Keratinocyte (primary cell): ENCODE data around the gene EIF4G2. TPM values are rescaled to one million over a fixed set of nuclear protein-coding genes. Genes with fewer than 3 reads are reported as not detected.

Experiments
- DNase-seq: peaks from one replicate; pipeline ENCODE4 v3.0.0-alpha.2; 2011; ENCODE audit warnings: low read depth, missing footprints, low spot score
- FAIRE-seq: peaks from 2 replicates; lab custom pipeline; 2011; peaks lifted over from hg19 to GRCh38; lab: Jason Lieb, UNC
- H2AFZ ChIP-seq: 2 replicates; pipeline ENCODE4 v1.6.0; 2012; ENCODE audit warnings: low read length, control low read depth, inconsistent platforms; ENCODE audit not compliant: control insufficient read depth
- H3K27ac ChIP-seq: 2 replicates; pipeline ENCODE4 v1.5.1; 2011; ENCODE audit warnings: low read length; ENCODE audit not compliant: control insufficient read depth, insufficient read depth
- H3K27me3 ChIP-seq: 3 replicates; pipeline ENCODE4 v1.6.0; 2011; ENCODE audit warnings: low read length; ENCODE audit not compliant: control insufficient read depth, insufficient read depth; ENCODE audit errors: extremely low read depth
- H3K36me3 ChIP-seq, 2 experiments: 2 replicates in 1 of 2; 3 replicates in 1 of 2; pipeline ENCODE4 v1.5.1; 2011; ENCODE audit warnings: low read length in 2 of 2, mild to moderate bottlenecking in 1 of 2; ENCODE audit not compliant: control insufficient read depth in 2 of 2, insufficient read depth in 2 of 2; ENCODE audit errors: extremely low read depth in 1 of 2
- H3K4me1 ChIP-seq: 3 replicates; pipeline ENCODE4 v1.5.1; 2011; ENCODE audit warnings: low read length; ENCODE audit not compliant: control insufficient read depth, insufficient read depth; ENCODE audit errors: extremely low read depth
- H3K4me2 ChIP-seq: 3 replicates; pipeline ENCODE4 v1.6.0; 2011; ENCODE audit warnings: low read depth, low read length; ENCODE audit not compliant: control insufficient read depth, insufficient read depth; ENCODE audit errors: extremely low read depth
- H3K4me3 ChIP-seq, 3 experiments: fragments of 200-600 bp in 1 of 3; sonication (generic) in 1 of 3; 2 replicates in 2 of 3; 3 replicates in 1 of 3; pipeline ENCODE4 v1.5.1; 2011 to 2016; ENCODE audit warnings: low read length in 3 of 3, mild to moderate bottlenecking in 3 of 3, control low read depth in 2 of 3, inconsistent platforms in 1 of 3, low read depth in 1 of 3, mixed read lengths in 1 of 3, mixed run types in 1 of 3, moderate library complexity in 1 of 3; ENCODE audit not compliant: control insufficient read depth in 2 of 3, insufficient read depth in 2 of 3; ENCODE audit errors: extremely low read depth in 1 of 3
- H3K79me2 ChIP-seq: 2 replicates; pipeline ENCODE4 v1.6.0; 2012; ENCODE audit warnings: low read length; ENCODE audit not compliant: control insufficient read depth, insufficient read depth
- H3K9ac ChIP-seq: 3 replicates; pipeline ENCODE4 v1.6.0; 2011; ENCODE audit warnings: low read length; ENCODE audit not compliant: control insufficient read depth, insufficient read depth; ENCODE audit errors: extremely low read depth
- H3K9me1 ChIP-seq: 3 replicates; pipeline ENCODE4 v1.6.0; 2011; ENCODE audit warnings: low read length; ENCODE audit not compliant: control insufficient read depth, insufficient read depth; ENCODE audit errors: extremely low read depth
- H3K9me3 ChIP-seq: 2 replicates; pipeline ENCODE4 v1.5.1; 2012; ENCODE audit warnings: low read depth, low read length; ENCODE audit not compliant: control insufficient read depth
- H4K20me1 ChIP-seq: 3 replicates; pipeline ENCODE4 v1.6.0; 2011; ENCODE audit warnings: low read length; ENCODE audit not compliant: control insufficient read depth, insufficient read depth; ENCODE audit errors: extremely low read depth
- CTCF ChIP-seq, 3 experiments: IDR thresholded peaks in 1 of 3; conservative IDR thresholded peaks in 1 of 3; optimal IDR thresholded peaks in 1 of 3; 2 replicates in 2 of 3; 3 replicates in 1 of 3; pipeline versions ENCODE3 to v1.5.1; 2011; ENCODE audit warnings: low read length in 3 of 3, mild to moderate bottlenecking in 3 of 3, moderate library complexity in 2 of 3, control low read depth in 1 of 3, inconsistent platforms in 1 of 3; ENCODE audit not compliant: insufficient read depth in 2 of 3; ENCODE audit errors: extremely low read depth in 1 of 3
- EZH2 ChIP-seq: IDR thresholded peaks from one replicate; pipeline ENCODE4 v1.6.1; 2012; ENCODE audit warnings: inconsistent platforms, mild to moderate bottlenecking, low read length, moderate library complexity
- dilution Hi-C: fragments of 300-500 bp; cut with MboI; formaldehyde crosslinking; loops from one replicate; pipeline ENCODE4 v1.7.0; 2020; ENCODE audit warnings: low sequenced_read_pairs; ENCODE audit not compliant: extremely low pct_ligation_motif_present
- polyA plus RNA-seq, 5 experiments: library from polyadenylated mRNA; depleted of rRNA in 3 of 5; stranded (reverse) in 3 of 5; stranded (forward) in 1 of 5; unstranded in 1 of 5; fragments of >200 nt; gene quantifications; 1 replicate in 1 of 5; 2 replicates in 3 of 5; 3 replicates in 1 of 5; pipeline versions ENCODE4 v1.2.1 to v1.2.3, GENCODE V29; 2011 to 2012; ENCODE audit warnings: missing spikeins in 2 of 5, low read depth in 1 of 5, low replicate concordance in 1 of 5

Gene EIF4G2
- polyA plus RNA-seq, 1 donor (not counting 4 experiments of a cell fraction or from before 2014, with no cell fraction given), result 643 TPM

DNA sequence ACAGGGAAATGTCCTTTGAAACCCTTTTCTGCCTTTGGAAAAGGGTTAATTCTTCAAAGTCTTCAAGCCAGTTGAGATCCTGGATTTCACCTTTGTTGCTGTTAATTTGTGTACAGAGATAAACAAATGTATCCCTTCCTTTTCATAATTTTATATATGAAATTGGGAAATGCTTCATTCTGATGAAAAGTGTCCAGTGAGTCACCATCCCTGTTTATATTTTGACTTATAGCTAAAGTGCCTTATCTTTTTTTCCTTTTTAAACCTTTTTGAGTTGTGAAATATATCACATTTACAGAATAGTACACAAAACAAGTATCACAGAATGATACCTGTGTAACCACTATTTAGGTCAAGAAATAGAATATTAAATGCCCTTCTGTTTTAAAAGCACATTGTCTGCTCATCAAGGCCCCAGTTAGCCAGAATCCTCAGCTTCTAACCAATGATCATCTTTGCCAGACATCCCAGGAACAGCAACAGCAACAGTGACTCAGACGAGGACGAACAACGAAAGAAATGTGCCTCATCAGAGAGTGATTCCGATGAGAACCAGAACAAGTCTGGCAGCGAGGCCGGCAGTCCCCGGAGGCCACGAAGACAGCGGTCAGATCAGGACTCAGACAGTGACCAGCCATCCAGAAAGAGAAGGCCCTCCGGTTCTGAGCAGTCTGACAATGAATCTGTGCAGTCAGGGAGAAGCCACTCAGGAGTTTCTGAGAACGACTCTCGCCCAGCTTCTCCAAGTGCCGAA, 30.3 kb downstream of the EIF4G2 start:
- no peaks in the 10 kb centered on the region for H3K9me1 ChIP-seq
- H3K27me3 ChIP-seq, result no peaks in the 10 kb centered on the region
- TF ChIP-seq EZH2 (no peak), CTCF (optimal IDR thresholded peaks at IDR 0.05 in 1 of 3, IDR thresholded peaks at IDR 0.05 in 1 of 3, conservative IDR thresholded peaks at IDR 0.05 in 1 of 3; ENCODE audit: extremely low read depth in 1 of 3, insufficient read depth in 2 of 3, low read length in 3 of 3) (no peak)
- no peak overlapping the region for H3K4me2 ChIP-seq
- FAIRE-seq, result no peak
- H3K9ac ChIP-seq, result no peak overlapping the region
- no peaks in the 10 kb centered on the region for H4K20me1 ChIP-seq
- H3K9me3 ChIP-seq, result no peaks in the 10 kb centered on the region
- DNase-seq, result no peak
- dilution Hi-C loops, result no loop called here
- peaks cover 9 to 28% of the 10 kb centered on the region in 2 experiments for H3K36me3 ChIP-seq
- no peak overlapping the region for H2AFZ ChIP-seq
- H3K4me1 ChIP-seq, result no peaks in the 10 kb centered on the region
- H3K79me2 ChIP-seq, result no peaks in the 10 kb centered on the region
- no peak overlapping the region for H3K27ac ChIP-seq
- no peak overlapping the region for H3K4me3 ChIP-seq

DNA sequence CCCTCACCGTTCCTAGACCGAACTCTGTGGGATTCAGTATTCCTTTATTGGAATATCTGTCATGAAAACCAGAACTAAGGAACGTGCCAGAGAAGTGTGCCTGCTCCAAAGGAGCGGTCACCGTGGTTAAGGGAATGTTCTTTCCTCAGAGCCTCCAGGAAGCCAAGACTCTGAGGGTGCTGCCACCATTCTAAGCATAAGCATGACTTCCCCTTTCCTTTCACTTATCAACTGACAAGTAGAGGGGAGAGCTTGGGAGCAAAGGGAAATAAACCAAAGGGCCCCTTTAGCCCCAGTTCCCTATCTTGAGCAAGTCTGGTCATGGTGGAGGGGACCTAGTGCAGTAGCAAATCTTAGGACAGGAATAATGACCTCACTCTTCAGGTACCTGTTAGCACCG, 30.9 kb downstream of the EIF4G2 start:
- H3K27me3 ChIP-seq, result no peaks in the 10 kb centered on the region
- H2AFZ ChIP-seq, result no peak overlapping the region
- no peak overlapping the region for H3K4me2 ChIP-seq
- no peaks in the 10 kb centered on the region for H3K9me1 ChIP-seq
- H3K79me2 ChIP-seq, result no peaks in the 10 kb centered on the region
- FAIRE-seq, result no peak
- H3K9ac ChIP-seq, result no peak overlapping the region
- dilution Hi-C loops, result no loop called here
- peaks cover 9 to 31% of the 10 kb centered on the region in 2 experiments for H3K36me3 ChIP-seq
- no peaks in the 10 kb centered on the region for H4K20me1 ChIP-seq
- no peaks in the 10 kb centered on the region for H3K4me1 ChIP-seq
- H3K27ac ChIP-seq, result no peak overlapping the region
- no peak overlapping the region for H3K4me3 ChIP-seq
- H3K9me3 ChIP-seq, result no peaks in the 10 kb centered on the region
- no peak for TF ChIP-seq EZH2
- no peak for TF ChIP-seq CTCF (optimal IDR thresholded peaks at IDR 0.05 in 1 of 3, IDR thresholded peaks at IDR 0.05 in 1 of 3, conservative IDR thresholded peaks at IDR 0.05 in 1 of 3; ENCODE audit: extremely low read depth in 1 of 3, insufficient read depth in 2 of 3, low read length in 3 of 3)
- DNase-seq, result no peak
